Stimulated activated CD4-positive, alpha-beta T cell treated with anti-CD3 and anti-CD28 coated beads, Interleukin-12 subunit alpha, Interleukin-12 subunit beta, amount 100 ng/mL, for 48 hours (primary cell): ENCODE data around the gene SLC38A3.

Experiments used
- DNase-seq, 3 donors: peaks; one replicate each; pipeline ENCODE4 v3.0.0-alpha.2; 2020; ENCODE audit warnings: low read depth in 2 of 3, low spot score in 1 of 3

SLC38A3 gene

GRCh38 chr3:50190936-50191660 lies 14.0 kb upstream of the SLC38A3 start, which contains the start of gene GNAT1:
TSS of gene GNAT1 (plus strand) at chr3:50191610. CDS start at chr3:50191726, 116 bp downstream.
- no peak for DNase-seq

GRCh38 chr3:50192124-50192523 lies 12.9 kb upstream of the SLC38A3 start:
- DNase-seq: no peak

GRCh38 chr3:50192689-50193141 lies 12.4 kb upstream of the SLC38A3 start:
- DNase-seq: peak; percentile 73 to 96 (median 74)

GRCh38 chr3:50193286-50193685 lies 11.8 kb upstream of the SLC38A3 start:
- no peak for DNase-seq

GRCh38 chr3:50193746-50194127 lies 11.3 kb upstream of the SLC38A3 start:
- DNase-seq: no peak

GRCh38 chr3:50194128-50194902 lies 10.8 kb upstream of the SLC38A3 start:
- DNase-seq: peak; percentile 56 to 71 (median 68)

- DNase-seq: peak; percentile 10 to 44 (median 23)
Observed at GRCh38 chr3:50194903-50195500, 10.1 kb upstream of the SLC38A3 start.

GRCh38 chr3:50195501-50196252 lies 9.4 kb upstream of the SLC38A3 start:
- DNase-seq: no peak

GRCh38 chr3:50196253-50196801 lies 8.7 kb upstream of the SLC38A3 start:
- DNase-seq: no peak

GRCh38 chr3:50201573-50202315 lies 3.3 kb upstream of the SLC38A3 start:
- no peak for DNase-seq

- DNase-seq: no peak
Observed at GRCh38 chr3:50202353-50203112, 2.5 kb upstream of the SLC38A3 start.

- DNase-seq: no peak
Observed at GRCh38 chr3:50203113-50203808, 1.8 kb upstream of the SLC38A3 start.

GRCh38 chr3:50203809-50204803 lies 965 bp upstream of the SLC38A3 start:
- no peak for DNase-seq

GRCh38 chr3:50205413-50206276 lies 574 bp downstream of the SLC38A3 start:
- DNase-seq: peak in 1 of 3 donors; percentile 21

- DNase-seq: no peak
Observed at GRCh38 chr3:50207359-50208042, 2.4 kb downstream of the SLC38A3 start.
